NCI-H1694 treated with DMSO at 0.1 percent for 48 hours (cell line): Measurements from ENCODE around the gene ATG2A.
"Not testable (repeated sequence)": the region's sequence is repeated elsewhere in the genome, so short reads cannot be mapped to it uniquely, and the experiment has no call there.

Experiments used
- DNase-seq: peaks from one replicate; lab custom pipeline; 2025; lab: John Stamatoyannopoulos, UW

Gene ATG2A

GRCh38 chr11:64854534-64855502 is 62.2 kb downstream of the ATG2A start:
- DNase-seq = no peak

DNA sequence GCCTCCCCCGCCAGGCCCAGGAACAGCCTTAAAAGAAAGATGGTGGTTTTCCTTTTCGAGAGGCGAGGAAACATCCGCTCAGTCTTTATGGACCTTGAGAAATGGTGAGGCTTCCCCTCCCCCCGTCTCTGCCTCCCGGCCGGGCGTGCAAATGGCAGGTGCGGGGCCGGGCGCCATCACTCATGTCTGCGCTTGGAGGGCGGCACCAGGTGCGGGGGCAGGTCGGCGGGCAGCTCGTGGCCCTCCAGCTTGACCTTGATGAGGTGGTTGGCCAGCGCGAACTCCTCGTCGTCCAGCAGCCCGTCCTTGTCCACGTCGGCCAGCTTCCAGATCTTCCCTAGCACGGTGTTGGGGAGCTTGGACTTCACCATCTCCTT is 62.9 kb downstream of the ATG2A start:
- DNase-seq = no peak

DNA sequence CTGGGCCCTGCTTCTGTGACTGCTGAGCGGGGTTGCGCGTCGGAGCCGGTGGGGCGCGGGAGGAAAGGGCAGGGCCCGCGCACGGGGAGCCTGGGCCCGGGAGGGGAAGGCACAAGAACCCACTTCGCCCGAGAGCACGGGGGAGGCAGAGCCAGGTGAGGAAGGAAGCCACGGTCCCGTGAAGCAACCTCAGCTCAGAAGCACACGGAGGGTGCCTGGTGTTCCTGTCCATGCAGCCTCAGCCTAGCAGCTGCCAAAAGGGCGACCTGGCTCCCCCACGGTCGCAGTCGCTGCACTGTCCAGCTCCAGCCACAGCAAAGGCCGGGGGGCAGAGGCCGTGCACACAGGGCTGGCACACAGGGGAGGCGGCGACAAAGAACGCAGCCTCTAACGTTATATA is 63.3 kb downstream of the ATG2A start:
- DNase-seq = no peak

DNA sequence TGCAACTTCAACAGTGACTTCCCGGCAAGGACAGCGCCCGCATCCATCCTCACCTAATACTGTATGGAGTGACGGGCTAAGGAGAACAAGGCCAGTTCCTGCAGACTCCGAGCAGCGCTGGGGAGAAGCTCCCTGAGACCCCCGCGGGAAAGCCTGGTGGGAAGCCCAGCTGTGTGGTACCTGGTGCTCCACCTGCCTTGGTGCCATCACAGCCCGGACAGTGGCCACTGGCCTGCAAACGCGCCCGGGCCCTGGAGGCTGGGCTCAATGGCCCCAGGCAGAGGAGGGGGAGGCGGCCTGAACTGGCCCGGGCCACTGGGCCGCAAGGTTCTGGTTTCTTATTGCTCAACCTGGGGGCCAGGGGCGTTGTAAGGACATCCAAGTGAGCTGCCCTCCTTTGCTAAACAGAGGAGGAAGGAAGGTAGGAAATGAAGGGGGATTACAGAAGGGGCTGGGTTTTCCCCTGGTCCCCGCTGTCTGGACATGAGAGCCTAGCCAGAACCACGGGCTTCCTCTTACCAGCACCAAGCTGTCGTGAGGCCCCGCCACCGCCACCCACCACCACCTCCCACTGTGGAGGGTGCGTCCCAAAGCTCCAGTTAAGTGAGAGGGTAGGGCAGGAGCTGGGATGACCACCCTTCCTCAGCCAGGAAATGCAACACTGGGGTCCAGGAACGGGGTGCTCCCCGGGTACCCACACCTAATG is 64.1 kb downstream of the ATG2A start:
- DNase-seq = no peak

DNA sequence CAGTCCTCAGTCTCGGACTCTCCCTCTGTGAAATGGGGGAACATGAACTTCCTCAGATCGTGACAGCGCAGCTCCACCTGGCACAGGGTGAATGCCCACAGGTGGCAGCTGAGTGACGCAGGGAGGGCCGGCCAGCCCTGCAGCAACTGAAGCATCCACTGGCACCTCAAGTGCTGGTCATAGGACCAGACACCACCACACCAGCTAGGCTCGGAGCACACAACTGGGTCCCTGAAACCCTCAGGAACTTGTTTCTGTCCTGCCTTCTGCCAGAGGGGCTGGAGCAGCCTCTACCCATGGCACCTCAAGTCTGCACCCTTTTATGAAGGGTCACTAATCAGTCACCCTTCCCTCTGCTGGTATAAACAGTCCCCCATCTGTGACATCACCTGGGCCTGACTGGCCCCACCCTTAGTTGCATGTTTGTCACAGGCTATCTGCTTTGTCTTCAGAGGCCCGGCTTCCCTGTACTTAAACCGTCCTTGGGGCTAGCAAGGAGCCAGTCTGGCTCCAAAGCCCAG is 65.1 kb downstream of the ATG2A start:
- no peak for DNase-seq

- no peak for DNase-seq
These were observed 65.9 kb downstream of the ATG2A start for GRCh38 chr11:64850979-64851567.

DNA sequence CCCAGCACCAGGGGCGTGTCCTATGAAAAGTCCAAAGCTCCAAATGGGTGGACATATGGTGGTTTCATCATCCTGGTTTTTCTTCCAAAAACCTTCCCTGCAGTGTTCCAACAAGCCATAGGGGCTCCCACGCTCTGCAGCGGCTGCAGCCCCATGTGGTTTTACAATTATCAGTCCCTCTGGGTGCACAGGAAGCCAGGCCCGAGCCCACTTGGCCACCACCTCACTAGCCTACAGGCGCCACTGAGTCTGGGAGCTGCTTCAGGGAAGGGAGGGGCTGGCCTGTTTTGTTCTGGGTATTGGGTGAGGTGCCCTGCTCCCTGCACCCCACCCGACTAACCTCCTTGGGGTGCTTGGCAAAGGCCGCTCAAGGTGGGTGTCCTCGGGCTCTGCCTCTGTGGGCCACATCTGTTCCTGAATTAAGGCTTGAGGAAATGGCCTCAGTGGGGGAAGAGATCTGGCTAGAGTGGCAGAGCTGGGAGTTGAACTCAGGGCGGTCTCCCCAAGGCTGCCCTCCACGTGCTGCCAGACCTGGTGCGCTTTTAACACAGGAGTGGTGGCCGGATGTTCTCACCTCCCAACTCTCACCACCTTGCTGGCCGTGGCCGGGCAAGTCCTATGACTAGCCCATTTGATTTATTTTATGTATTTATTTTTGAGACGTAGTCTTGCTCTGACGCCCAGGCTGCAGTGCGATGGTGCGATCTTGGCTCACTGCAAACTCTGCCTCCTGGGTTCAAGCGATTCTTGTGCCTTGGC is 67.2 kb downstream of the ATG2A start:
- DNase-seq = peak; percentile 39

DNA sequence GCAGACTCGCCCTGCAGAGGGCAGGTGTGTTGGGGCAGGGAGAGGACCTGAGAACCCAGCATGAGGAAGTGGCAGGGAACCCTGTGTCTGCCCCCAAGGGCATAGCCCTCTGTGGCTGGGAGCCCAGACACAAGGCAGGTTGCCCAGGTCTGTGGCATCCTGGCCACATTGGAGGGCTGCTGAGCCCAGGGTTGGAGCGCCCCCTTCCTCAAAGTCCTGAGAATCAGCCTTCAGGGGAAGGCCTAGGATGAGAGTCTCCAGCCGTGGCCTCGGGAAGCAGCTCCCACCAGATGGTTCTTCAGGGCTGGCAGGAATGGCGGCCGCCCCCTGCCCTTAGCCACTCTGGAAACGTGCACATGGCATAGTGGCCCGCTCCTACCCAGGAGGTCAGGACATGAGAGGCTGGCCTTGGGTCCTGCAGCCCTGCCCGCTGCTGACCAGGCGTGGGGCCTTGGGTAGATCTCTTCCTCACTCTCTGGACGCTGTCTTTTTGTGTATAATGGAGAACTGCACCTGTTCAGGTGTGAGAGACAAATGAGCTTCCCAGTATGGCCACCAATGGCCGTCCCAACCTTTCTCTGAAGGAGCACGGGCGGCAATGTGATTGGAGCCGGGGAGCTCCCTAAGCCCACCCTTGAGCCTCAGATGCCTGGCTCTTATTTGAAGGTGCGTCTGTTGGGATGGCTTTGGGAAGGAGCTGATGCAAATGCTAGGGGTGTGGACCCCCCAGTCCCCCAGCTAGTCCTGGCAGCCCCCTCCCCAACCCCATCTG is 68.0 kb downstream of the ATG2A start:
- DNase-seq = no peak

DNA sequence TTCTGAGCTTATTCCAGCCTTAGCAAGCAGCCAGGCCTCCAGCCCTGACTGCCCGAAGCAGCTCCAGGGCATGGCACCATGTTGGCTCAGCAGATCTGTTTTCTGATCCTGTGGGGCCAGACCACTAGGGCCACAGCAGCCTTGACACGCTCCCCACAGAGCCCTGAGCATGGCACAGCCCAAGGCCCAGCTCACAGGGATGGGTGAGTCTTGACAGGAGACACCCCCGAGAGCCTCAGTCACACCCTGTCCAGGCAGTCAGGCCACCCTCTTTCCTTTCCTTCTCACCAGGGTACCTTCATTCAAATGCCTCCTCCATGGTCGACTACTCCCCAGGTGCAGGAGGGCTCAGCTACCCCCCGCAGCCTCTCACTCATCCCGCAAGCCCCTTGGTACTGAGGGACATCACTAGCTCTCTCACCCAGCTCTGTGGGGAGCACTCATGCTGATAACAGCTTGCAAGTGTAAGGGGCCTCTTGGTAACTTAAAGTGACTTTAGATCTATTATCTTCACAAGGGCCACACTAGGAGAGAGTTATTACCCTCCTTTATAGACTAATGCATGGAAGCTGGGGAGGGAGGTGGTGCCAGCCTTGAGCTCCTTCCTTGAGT is 68.7 kb downstream of the ATG2A start:
- DNase-seq = no peak

DNA sequence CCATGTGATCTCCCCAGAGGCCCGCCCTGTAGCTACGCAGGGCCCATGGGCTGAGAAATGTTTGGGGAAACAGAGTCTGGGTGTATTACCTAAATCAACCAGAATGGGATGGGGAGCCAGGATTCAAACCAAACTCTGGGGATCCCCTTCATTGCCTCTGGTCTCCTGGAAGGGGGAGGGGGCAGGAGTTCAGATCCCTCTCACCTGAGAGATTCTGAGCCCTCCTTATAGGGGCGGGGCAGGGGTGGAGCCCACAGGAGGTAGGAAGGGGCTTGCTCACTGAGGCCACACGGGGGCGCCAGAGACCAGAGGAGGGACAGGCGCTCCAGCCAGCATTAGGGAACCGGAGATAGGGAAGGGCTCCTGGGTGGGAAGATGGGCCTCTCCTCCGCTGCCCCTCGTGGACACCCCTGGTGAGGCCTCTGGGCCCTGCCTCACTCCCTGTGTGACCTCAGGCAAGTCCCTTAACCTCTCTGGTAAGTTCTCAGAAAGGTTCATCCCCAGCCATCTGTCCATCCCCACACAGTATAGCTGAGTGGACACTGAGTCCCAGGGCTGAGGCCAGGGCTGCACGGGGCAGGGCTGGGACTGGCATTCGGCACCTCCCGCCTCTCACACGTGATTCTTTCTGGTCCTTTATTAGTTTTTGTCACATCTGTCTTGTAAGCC is 69.9 kb downstream of the ATG2A start:
- DNase-seq = peak; percentile 70

- DNase-seq = not testable (repeated sequence)
These were observed 71.3 kb downstream of the ATG2A start for GRCh38 chr11:64845776-64846129.

GRCh38 chr11:64845129-64845775 is 71.8 kb downstream of the ATG2A start:
- DNase-seq = no peak
